ENCODE data around the gene COL6A2. TPM values are rescaled to one million over a fixed set of nuclear protein-coding genes. Genes with fewer than 3 reads are reported as not detected.

The COL6A2 gene
- total RNA-seq, 1 experiment from 2014 or later, result 129 TPM

GRCh38 chr21:46168659-46169386 is 70.9 kb downstream of the COL6A2 start:
- H4K5ac ChIP-seq (ENCODE audit: insufficient read length, low read depth, low read length), result no peak overlapping the region

More at GRCh38 chr21:46168659-46169386, 70.9 kb downstream of the COL6A2 start:
- Mint-ChIP-seq H3K27ac (peak overlapping the region in 1 of 3 experiments; percentile 52; a peak in 1 of 7 replicates), H3K27me3 (ENCODE audit: low read depth) (no peaks in the 10 kb centered on the region), H3K9me3 (peaks cover 0 to 2% of the 10 kb centered on the region in 2 experiments; a peak in 1 of 5 replicates), H3K4me3 (no peak overlapping the region), H3K4me1 (peaks cover 0 to 7% of the 10 kb centered on the region in 2 experiments; a peak in 2 of 4 replicates), H3K36me3 (ENCODE audit: insufficient read depth in 1 of 3, low read depth in 3 of 3) (peaks cover 5 to 12% (median 11%) of the 10 kb centered on the region in 3 experiments; a peak in 6 of 7 replicates)
- Histone ChIP-seq H3K9ac (ENCODE audit: extremely low read depth, insufficient read length, low read length) (no peak overlapping the region), H3K4me1 (ENCODE audit: insufficient read depth, low read length) (0 out of 2 replicates have a peak, but pooled peaks cover 3% of the 10 kb centered on the region), H2BK5ac (ENCODE audit: insufficient read length, low read length) (no peak overlapping the region), H2BK20ac (ENCODE audit: low read depth, low read length, poor library complexity, severe bottlenecking) (no peak overlapping the region), H3K9me3 (ENCODE audit: control insufficient read depth, low read depth, low read length) (no peaks in the 10 kb centered on the region), H3K79me1 (ENCODE audit: insufficient read depth, low read depth, low read length, poor library complexity, severe bottlenecking) (peaks cover 3% of the 10 kb centered on the region), H3K79me2 (ENCODE audit: insufficient read depth, low read length) (no peaks in the 10 kb centered on the region; the same call in 1 of the 2 replicates), H3K18ac (ENCODE audit: insufficient read length, low read depth, low read length) (no peak overlapping the region), H3T11ph (ENCODE audit: low read length) (no peak overlapping the region), H3K14ac (ENCODE audit: insufficient read depth, low read length) (no peak overlapping the region; the same call in 1 of the 2 replicates), H4K8ac (replicated peaks; ENCODE audit: insufficient read length, low read depth, low read length) (no peak overlapping the region), H4K20me1 (ENCODE audit: control insufficient read depth, insufficient read depth, insufficient read length) (no peaks in the 10 kb centered on the region), H2AFZ (ENCODE audit: low read length) (no peak overlapping the region), H2AK5ac (ENCODE audit: insufficient read length, low read length) (no peak overlapping the region), H2BK120ac (ENCODE audit: low read depth, low read length, poor library complexity, severe bottlenecking) (no peak overlapping the region), H3K56ac (ENCODE audit: insufficient read length, low read depth, low read length) (no peak overlapping the region), H2BK12ac (ENCODE audit: insufficient read length, low read depth, low read length) (no peak overlapping the region), H3K4me2 (ENCODE audit: insufficient read depth, insufficient read length, low read length) (no peak overlapping the region), H2BK15ac (ENCODE audit: low read depth, low read length) (no peak overlapping the region), H3K4ac (ENCODE audit: low read depth, low read length) (no peak overlapping the region), H3K27ac (ENCODE audit: insufficient read length, low read depth, low read length) (no peak overlapping the region), H3K23ac (ENCODE audit: insufficient read length, low read depth, low read length) (no peak overlapping the region), H3K27me3 (ENCODE audit: insufficient read depth, low read length) (no peaks in the 10 kb centered on the region), H4K91ac (ENCODE audit: insufficient read length, low read depth, low read length) (no peak overlapping the region), H3K23me2 (ENCODE audit: insufficient read length, low read depth, low read length, poor library complexity, severe bottlenecking) (no peaks in the 10 kb centered on the region)
- no peak for TF ChIP-seq CTCF (conservative IDR thresholded peaks at IDR 0.05)
- no CpG with 5 or more reads among the region's 8 CpGs for WGBS (ENCODE audit: extremely low coverage, insufficient read length, low lambda C conversion rate)
- DNase-seq, result no peak

Data from H9 (cell line).